ENCODE measurements around the gene ANG.

DNA sequence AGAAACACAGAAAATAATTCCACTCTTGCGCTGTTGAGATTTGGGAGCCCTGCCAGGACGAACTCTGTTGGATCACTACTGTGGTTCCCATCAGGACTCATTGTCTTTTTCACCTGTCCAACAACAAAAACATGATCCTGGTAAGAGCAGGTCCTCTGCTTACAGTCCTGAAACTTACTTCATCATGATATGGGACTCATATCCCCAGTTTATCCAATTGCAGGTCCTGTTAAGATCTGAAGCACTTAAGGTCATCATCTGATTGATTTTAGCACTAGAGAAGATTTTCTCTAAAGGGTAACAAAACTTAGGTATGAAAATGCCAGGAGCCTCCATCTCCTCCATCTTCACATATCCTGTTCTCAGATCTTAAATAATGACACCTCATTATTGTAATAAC, 47.0 kb upstream of the ANG start, which contains the start of gene OR6S1:
- TF ChIP-seq TAF1 (IDR thresholded peaks at IDR 0.05; ENCODE audit: control insufficient read depth, extremely low read depth, insufficient read depth, low read length, severe bottlenecking) (no peak), PHF21A (IDR thresholded peaks at IDR 0.05; ENCODE audit: borderline replicate concordance, low read depth) (no peak), SMAD3 (CRISPR knock-in tag; conservative IDR thresholded peaks at IDR 0.05) (no peak), RFX7 (CRISPR knock-in tag; IDR thresholded peaks at IDR 0.05) (no peak), ARID1B (IDR thresholded peaks at IDR 0.05) (no peak), KLF10 (CRISPR knock-in tag; IDR thresholded peaks at IDR 0.05) (no peak), ZBED1 (IDR thresholded peaks at IDR 0.05) (no peak), RAD21 (CRISPR knock-in tag; conservative IDR thresholded peaks at IDR 0.05 in 1 of 2, IDR thresholded peaks at IDR 0.05 in 1 of 2) (no peak), GTF2A2 (tag; IDR thresholded peaks at IDR 0.05) (no peak), ZNF431 (CRISPR knock-in tag; IDR thresholded peaks at IDR 0.05) (no peak)
- TF ChIP-seq, protein P1, sequence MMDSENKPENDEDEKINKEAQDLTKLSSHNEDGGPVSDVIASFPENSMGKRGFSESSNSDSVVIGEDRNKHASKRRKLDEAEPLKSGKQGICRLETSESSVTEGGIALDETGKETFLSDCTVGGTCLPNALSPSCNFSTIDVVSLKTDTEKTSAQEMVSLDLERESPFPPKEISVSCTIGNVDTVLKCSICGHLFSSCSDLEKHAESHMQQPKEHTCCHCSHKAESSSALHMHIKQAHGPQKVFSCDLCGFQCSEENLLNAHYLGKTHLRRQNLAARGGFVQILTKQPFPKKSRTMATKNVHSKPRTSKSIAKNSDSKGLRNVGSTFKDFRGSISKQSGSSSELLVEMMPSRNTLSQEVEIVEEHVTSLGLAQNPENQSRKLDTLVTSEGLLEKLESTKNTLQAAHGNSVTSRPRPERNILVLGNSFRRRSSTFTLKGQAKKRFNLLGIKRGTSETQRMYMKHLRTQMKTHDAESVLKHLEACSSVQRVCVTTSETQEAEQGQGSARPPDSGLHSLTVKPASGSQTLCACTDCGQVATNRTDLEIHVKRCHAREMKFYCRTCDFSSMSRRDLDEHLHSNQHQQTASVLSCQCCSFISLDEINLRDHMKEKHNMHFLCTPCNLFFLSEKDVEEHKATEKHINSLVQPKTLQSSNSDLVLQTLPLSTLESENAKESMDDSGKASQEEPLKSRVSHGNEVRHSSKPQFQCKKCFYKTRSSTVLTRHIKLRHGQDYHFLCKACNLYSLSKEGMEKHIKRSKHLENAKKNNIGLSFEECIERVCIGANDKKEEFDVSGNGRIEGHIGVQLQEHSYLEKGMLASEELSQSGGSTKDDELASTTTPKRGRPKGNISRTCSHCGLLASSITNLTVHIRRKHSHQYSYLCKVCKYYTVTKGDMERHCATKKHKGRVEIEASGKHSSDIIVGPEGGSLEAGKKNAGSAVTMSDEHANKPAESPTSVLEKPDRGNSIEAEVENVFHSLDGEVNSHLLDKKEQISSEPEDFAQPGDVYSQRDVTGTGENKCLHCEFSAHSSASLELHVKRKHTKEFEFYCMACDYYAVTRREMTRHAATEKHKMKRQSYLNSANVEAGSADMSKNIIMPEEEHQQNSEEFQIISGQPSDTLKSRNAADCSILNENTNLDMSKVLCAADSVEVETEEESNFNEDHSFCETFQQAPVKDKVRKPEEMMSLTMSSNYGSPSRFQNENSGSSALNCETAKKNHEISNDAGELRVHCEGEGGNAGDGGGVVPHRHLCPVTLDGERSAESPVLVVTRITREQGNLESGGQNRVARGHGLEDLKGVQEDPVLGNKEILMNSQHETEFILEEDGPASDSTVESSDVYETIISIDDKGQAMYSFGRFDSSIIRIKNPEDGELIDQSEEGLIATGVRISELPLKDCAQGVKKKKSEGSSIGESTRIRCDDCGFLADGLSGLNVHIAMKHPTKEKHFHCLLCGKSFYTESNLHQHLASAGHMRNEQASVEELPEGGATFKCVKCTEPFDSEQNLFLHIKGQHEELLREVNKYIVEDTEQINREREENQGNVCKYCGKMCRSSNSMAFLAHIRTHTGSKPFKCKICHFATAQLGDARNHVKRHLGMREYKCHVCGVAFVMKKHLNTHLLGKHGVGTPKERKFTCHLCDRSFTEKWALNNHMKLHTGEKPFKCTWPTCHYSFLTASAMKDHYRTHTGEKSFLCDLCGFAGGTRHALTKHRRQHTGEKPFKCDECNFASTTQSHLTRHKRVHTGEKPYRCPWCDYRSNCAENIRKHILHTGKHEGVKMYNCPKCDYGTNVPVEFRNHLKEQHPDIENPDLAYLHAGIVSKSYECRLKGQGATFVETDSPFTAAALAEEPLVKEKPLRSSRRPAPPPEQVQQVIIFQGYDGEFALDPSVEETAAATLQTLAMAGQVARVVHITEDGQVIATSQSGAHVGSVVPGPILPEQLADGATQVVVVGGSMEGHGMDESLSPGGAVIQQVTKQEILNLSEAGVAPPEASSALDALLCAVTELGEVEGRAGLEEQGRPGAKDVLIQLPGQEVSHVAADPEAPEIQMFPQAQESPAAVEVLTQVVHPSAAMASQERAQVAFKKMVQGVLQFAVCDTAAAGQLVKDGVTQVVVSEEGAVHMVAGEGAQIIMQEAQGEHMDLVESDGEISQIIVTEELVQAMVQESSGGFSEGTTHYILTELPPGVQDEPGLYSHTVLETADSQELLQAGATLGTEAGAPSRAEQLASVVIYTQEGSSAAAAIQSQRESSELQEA (IDR thresholded peaks at IDR 0.05; ENCODE audit: low read depth) = no peak
- TF ChIP-seq, protein P2, sequence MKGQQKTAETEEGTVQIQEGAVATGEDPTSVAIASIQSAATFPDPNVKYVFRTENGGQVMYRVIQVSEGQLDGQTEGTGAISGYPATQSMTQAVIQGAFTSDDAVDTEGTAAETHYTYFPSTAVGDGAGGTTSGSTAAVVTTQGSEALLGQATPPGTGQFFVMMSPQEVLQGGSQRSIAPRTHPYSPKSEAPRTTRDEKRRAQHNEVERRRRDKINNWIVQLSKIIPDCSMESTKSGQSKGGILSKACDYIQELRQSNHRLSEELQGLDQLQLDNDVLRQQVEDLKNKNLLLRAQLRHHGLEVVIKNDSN (CRISPR knock-in tag; IDR thresholded peaks at IDR 0.05) = no peak
- TF ChIP-seq, protein P3, sequence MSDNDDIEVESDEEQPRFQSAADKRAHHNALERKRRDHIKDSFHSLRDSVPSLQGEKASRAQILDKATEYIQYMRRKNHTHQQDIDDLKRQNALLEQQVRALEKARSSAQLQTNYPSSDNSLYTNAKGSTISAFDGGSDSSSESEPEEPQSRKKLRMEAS (CRISPR knock-in tag; IDR thresholded peaks at IDR 0.05) = no peak
